K562 (cell line): Measurements from ENCODE around the gene ECI1. TPM values are rescaled to one million over a fixed set of nuclear protein-coding genes. Genes with fewer than 3 reads are reported as not detected.

Experiments
- ATAC-seq: fragments of 200-7000 bp; cut with Tn5 transposase; 3 replicates; pipeline ENCODE4 v1.9.1; 2020; ENCODE audit warnings: moderate library complexity
- BruUV-seq: library from RNA; stranded (reverse); fragments of 400-500 nt; replicated peaks from 2 replicates; lab custom pipeline; 2021; lab: Mats Ljungman, UMichigan
- CTCF ChIA-PET: fragments of 300-600 bp; formaldehyde crosslinking; extraction: SDS; loops from one replicate; lab custom pipeline; 2021; ENCODE audit warnings: low intra/inter-chr PET ratio; lab: Yijun Ruan, JAX
- POLR2A ChIA-PET: fragments of 300-600, 350-650 bp; sonication (Branson Sonifier 250); formaldehyde crosslinking; extraction: SDS; loops from one replicate; lab custom pipeline; 2021; ENCODE audit warnings: antibody characterized with exemption, inconsistent platforms; lab: Yijun Ruan, JAX
- DNase-seq, 4 experiments: peaks; one replicate each; pipeline versions ENCODE4 v3.0.0 to v3.0.0-alpha.2; 2011 to 2018; ENCODE audit warnings: low spot score in 3 of 4, mixed read lengths in 3 of 4; ENCODE audit errors: extremely low read depth in 1 of 4
- FAIRE-seq: peaks from 2 replicates; lab custom pipeline; 2011; peaks lifted over from hg19 to GRCh38; lab: Jason Lieb, UNC
- H2AFZ ChIP-seq: 2 replicates; pipeline ENCODE4 v1.6.0; 2011; ENCODE audit warnings: low read depth, low read length, control low read depth, inconsistent platforms
- H3K27ac ChIP-seq: fragments of 200-600 bp; 3 replicates; pipeline ENCODE4 v1.8.0; 2011; ENCODE audit warnings: low read depth, mild to moderate bottlenecking, control low read depth, inconsistent platforms, low read length, moderate library complexity, mixed read lengths; ENCODE audit errors: extremely low read depth
- H3K27me3 ChIP-seq, 2 experiments: fragments of 300-600 bp in 1 of 2; 2 replicates in 1 of 2; 3 replicates in 1 of 2; pipeline versions ENCODE4 v1.6.0 to v1.8.0; 2011; ENCODE audit warnings: inconsistent platforms in 2 of 2, low read length in 2 of 2, mild to moderate bottlenecking in 1 of 2, mixed read lengths in 1 of 2, moderate library complexity in 1 of 2; ENCODE audit not compliant: control insufficient read depth in 2 of 2, insufficient read depth in 2 of 2
- H3K36me3 ChIP-seq: fragments of 300-600 bp; 3 replicates; pipeline ENCODE4 v1.8.0; 2011; ENCODE audit warnings: mild to moderate bottlenecking, low read length, inconsistent platforms; ENCODE audit not compliant: control insufficient read depth, insufficient read depth
- H3K4me1 ChIP-seq, 2 experiments: fragments of 200-600 bp in 1 of 2; replicated peaks in 1 of 2; 2 replicates in 1 of 2; 3 replicates in 1 of 2; pipeline versions ENCODE4 v1.5.1 to v1.8.0; 2011; ENCODE audit warnings: inconsistent platforms in 2 of 2, low read length in 2 of 2, mild to moderate bottlenecking in 1 of 2, mixed read lengths in 1 of 2, moderate library complexity in 1 of 2; ENCODE audit not compliant: control insufficient read depth in 2 of 2, insufficient read depth in 2 of 2
- H3K4me2 ChIP-seq: 2 replicates; pipeline ENCODE4 v1.6.1; 2011; ENCODE audit warnings: low read length, control low read depth, inconsistent platforms, mixed read lengths; ENCODE audit not compliant: insufficient read depth
- H3K4me3 ChIP-seq: fragments of 200-600 bp; sonication (generic), shearing (Covaris generic); 2 replicates; pipeline ENCODE4 v1.5.1; 2016; ENCODE audit warnings: control low read depth, inconsistent platforms
- H3K79me2 ChIP-seq: fragments of 200-600 bp; 3 replicates; pipeline ENCODE4 v1.8.0; 2011; ENCODE audit warnings: low read length, inconsistent platforms; ENCODE audit not compliant: control insufficient read depth, insufficient read depth
- H3K9ac ChIP-seq, 2 experiments: 2 replicates each; pipeline versions ENCODE4 v1.6.0 to v1.6.1; 2011; ENCODE audit warnings: low read depth in 2 of 2, low read length in 2 of 2, control low read depth in 1 of 2, inconsistent platforms in 1 of 2, mild to moderate bottlenecking in 1 of 2, mixed read lengths in 1 of 2; ENCODE audit not compliant: insufficient read depth in 1 of 2
- H3K9me1 ChIP-seq: one replicate; pipeline ENCODE4 v1.6.0; 2011; ENCODE audit warnings: inconsistent platforms, mild to moderate bottlenecking, low read length, moderate library complexity; ENCODE audit not compliant: control insufficient read depth, insufficient read depth
- H3K9me3 ChIP-seq: replicated peaks from 2 replicates; pipeline ENCODE4 v1.5.1; 2011; ENCODE audit warnings: low read depth, low read length, inconsistent platforms; ENCODE audit not compliant: control insufficient read depth, insufficient read depth
- H4K20me1 ChIP-seq: replicated peaks from 2 replicates; pipeline ENCODE4 v1.6.1; 2011; ENCODE audit warnings: low read length, inconsistent platforms, mixed read lengths; ENCODE audit not compliant: control insufficient read depth, insufficient read depth
- CBX8 ChIP-seq: fragments of 200-600 bp; sonication (generic); IDR thresholded peaks from 2 replicates; pipeline ENCODE4 v1.6.1; 2012; ENCODE audit warnings: borderline replicate concordance, mixed run types, low read depth, mild to moderate bottlenecking, moderate library complexity, mixed read lengths, low read length, control low read depth, inconsistent platforms; ENCODE audit not compliant: poor library complexity, severe bottlenecking; ENCODE audit errors: extremely low read depth
- HCFC1 ChIP-seq: IDR thresholded peaks from 2 replicates; pipeline ENCODE4 v1.6.1; 2012; ENCODE audit warnings: low read depth, low read length, improper control_type of control experiment
- MEF2A ChIP-seq: IDR thresholded peaks from 2 replicates; pipeline ENCODE4 v1.6.1; 2011; ENCODE audit warnings: low read depth, mild to moderate bottlenecking, low read length, moderate library complexity; ENCODE audit not compliant: control insufficient read depth
- POLR2G ChIP-seq: fragments of 200-400 bp; formaldehyde crosslinking; IDR thresholded peaks from 2 replicates; pipeline ENCODE4 v1.6.1; 2017; ENCODE audit warnings: low read depth, mild to moderate bottlenecking, antibody characterized with exemption, low read length, moderate library complexity
- ZNF551 ChIP-seq: fragments of 250-450 bp; sonication (Bioruptor Pico); IDR thresholded peaks from 2 replicates; pipeline ENCODE4 v1.5.0; 2021; ENCODE audit warnings: mild to moderate bottlenecking, moderate library complexity
- WGBS: fragments of 100-300 bp; shearing (Covaris generic); methylation state at CpG from one replicate; pipeline ENCODE4 v1.1.6; 2016; ENCODE audit warnings: low coverage, mixed read lengths; ENCODE audit not compliant: insufficient coverage; ENCODE audit errors: missing lambda C conversion rate; 5-methylcytosine and 5-hydroxymethylcytosine counted together
- in situ Hi-C: fragments of 300-500 bp; cut with MboI; formaldehyde crosslinking; loops from 4 replicates; pipeline ENCODE4 v1.15.0; 2018; ENCODE audit warnings: inconsistent platforms, mixed read lengths
- intact Hi-C: fragments of 100-400 bp; cut with micrococcal nuclease; formaldehyde crosslinking; loops from 2 replicates; pipeline ENCODE4 v1.14.2; 2022
- polyA plus RNA-seq, 8 experiments: library from polyadenylated mRNA; depleted of rRNA in 4 of 8; stranded (reverse) in 5 of 8; unstranded in 3 of 8; fragments of >200 nt; fragmentation: Nextera tagmentation in 2 of 8; fragmentation: Illumina TruSeq in 1 of 8; extraction: Ambion mirVana in 2 of 8; extraction: Trizol in 1 of 8; gene quantifications; 2 replicates each; pipeline versions ENCODE4 v1.2.1 to v1.2.3, GENCODE V29; 2011 to 2014; ENCODE audit warnings: inconsistent platforms in 1 of 8, missing spikeins in 1 of 8
- total RNA-seq, 7 experiments: library from RNA; depleted of rRNA in 6 of 7; stranded (reverse); fragments of >200 nt in 6 of 7; fragmentation: Illumina TruSeq in 2 of 7; extraction: Trizol in 2 of 7; gene quantifications; 2 replicates each; pipeline versions ENCODE4 v1.2.1 to v1.2.3, GENCODE V29; 2011 to 2021; ENCODE audit warnings: low replicate concordance in 1 of 7

The ECI1 gene
- total and polyA plus RNA-seq, 9 of the 15 experiments (the other 6 are each of a cell fraction or from before 2014, with no cell fraction given), result 4.7 to 189 (median 54.0) TPM

DNA sequence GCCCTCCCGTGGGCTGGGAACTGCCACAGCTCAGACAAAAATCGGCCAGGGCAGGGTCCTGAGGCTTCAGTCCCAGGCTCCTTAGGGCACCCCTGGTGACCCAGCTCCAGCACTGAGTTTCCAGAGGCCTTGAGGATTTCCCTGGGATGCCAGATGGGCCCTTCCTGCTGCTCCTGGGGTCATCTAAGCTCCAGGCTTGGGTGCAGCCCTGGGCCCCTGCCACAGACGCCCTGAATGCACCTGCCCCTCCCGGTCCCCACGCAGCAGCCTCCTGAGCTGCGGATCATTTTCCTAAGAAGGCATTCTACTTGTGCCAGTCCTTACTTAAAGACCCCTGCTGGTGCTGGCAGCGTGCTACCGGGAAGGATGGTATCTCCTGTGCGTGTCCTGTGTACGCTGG, 22.5 kb upstream of the ECI1 start (continued):
- TF ChIP-seq CBX8, result no peak
- TF ChIP-seq MEF2A, result no peak
- no peak for TF ChIP-seq ZNF551 (CRISPR knock-in tag)
- TF ChIP-seq, all 486 proteins: peak for 2

DNA sequence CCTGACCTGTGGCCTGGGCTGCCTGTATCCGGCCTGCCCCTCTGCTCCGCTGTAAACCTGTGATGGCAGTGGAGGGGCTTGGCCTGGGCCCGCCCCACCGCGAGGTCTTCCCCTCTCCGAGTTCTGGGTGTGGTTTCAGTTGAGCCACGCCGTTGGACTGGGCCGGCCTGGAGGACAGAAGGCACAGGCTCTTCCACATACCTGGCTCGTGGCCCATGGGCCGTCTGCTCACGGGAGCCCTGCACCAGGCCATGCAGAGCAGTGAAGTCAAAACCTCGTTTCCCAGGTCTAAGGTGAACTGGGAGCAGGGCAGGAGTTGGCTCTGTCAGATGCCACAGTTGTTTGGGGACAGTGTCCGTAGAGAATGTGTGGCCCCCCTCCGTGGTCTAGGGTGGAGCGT, 22.1 kb upstream of the ECI1 start:
- BruUV-seq, result no TSS peak

More for the DNA sequence above, 22.1 kb upstream of the ECI1 start:
- no peaks in the 10 kb centered on the region; the same call in 1 of the 2 replicates for H4K20me1 ChIP-seq
- WGBS, result 77% methylated on average over 16 of the region's 16 CpGs
- DNase-seq (no peak), ATAC-seq (no peak), FAIRE-seq (no peak)
- peak; percentile 57 for TF ChIP-seq POLR2G
- no peak for TF ChIP-seq HCFC1
- H3K4me1 ChIP-seq, result peaks cover 7 to 80% of the 10 kb centered on the region in 2 experiments; a peak in 4 of 5 replicates
- H2AFZ ChIP-seq, result no peak overlapping the region
- intact Hi-C loops, result no loop called here
- peaks cover 23% of the 10 kb centered on the region for H3K79me2 ChIP-seq
- H3K9ac ChIP-seq, result peak overlapping the region in 1 of 2 experiments; percentile 78; a peak in 2 of 4 replicates
- no peaks in the 10 kb centered on the region for H3K9me3 ChIP-seq
- no peak overlapping the region for H3K4me2 ChIP-seq
- peaks cover 3% of the 10 kb centered on the region for H3K9me1 ChIP-seq
- peaks cover 17% of the 10 kb centered on the region; the same call in 1 of the 3 replicates for H3K36me3 ChIP-seq
- in situ Hi-C loops, result no loop called here
- no peaks in the 10 kb centered on the region for H3K27me3 ChIP-seq
- POLR2A ChIA-PET, result interaction anchor here (0.6 kb wide), 3 partner anchors 15 to 500 kb away, joined by 3 read pairs; no protein-coding TSS in a partner anchor
- H3K4me3 ChIP-seq, result no peak overlapping the region
- H3K27ac ChIP-seq, result no peak overlapping the region
- CTCF ChIA-PET, result no interaction called here
